Spleen (tissue), 11 donors: ENCODE results near the gene CSNK2B. TPM values are rescaled to one million over a fixed set of nuclear protein-coding genes. Genes with fewer than 3 reads are reported as not detected.

Experiments
- DNase-seq: peaks from one replicate; pipeline ENCODE4 v3.0.0-alpha.2; 2020
- H3K27ac ChIP-seq, 8 donors: fragments of 200-600 bp; sonication (generic) in 7 of 8; 1 replicate in 4 of 8; 2 replicates in 4 of 8; pipeline versions ENCODE4 v1.5.0 to v1.8.0; 2016 to 2021; ENCODE audit warnings: inconsistent platforms in 4 of 8, mild to moderate bottlenecking in 4 of 8, moderate library complexity in 1 of 8
- H3K27me3 ChIP-seq, 7 donors: fragments of 200-600 bp; sonication (generic) in 6 of 7; replicated peaks in 1 of 7; 1 replicate in 4 of 7; 2 replicates in 3 of 7; pipeline versions ENCODE4 v1.5.0 to v1.8.0; 2016 to 2021; ENCODE audit warnings: inconsistent platforms in 3 of 7, mild to moderate bottlenecking in 1 of 7
- H3K36me3 ChIP-seq, 6 donors: fragments of 200-600 bp; sonication (generic) in 5 of 6; 1 replicate in 4 of 6; 2 replicates in 2 of 6; pipeline versions ENCODE4 v1.5.0 to v1.8.0; 2016 to 2021; ENCODE audit warnings: inconsistent platforms in 2 of 6
- H3K4me1 ChIP-seq, 6 donors: fragments of 200-600 bp; sonication (generic) in 5 of 6; 1 replicate in 3 of 6; 2 replicates in 3 of 6; pipeline versions ENCODE4 v1.5.0 to v1.8.0; 2016 to 2021; ENCODE audit warnings: inconsistent platforms in 3 of 6
- H3K4me3 ChIP-seq, 8 donors: fragments of 200-600 bp; sonication (generic) in 7 of 8; 1 replicate in 4 of 8; 2 replicates in 4 of 8; pipeline versions ENCODE4 v1.5.0 to v1.8.0; 2016 to 2021; ENCODE audit warnings: inconsistent platforms in 4 of 8, mild to moderate bottlenecking in 4 of 8, moderate library complexity in 2 of 8
- H3K9me3 ChIP-seq, 8 donors: fragments of 200-600 bp; sonication (generic) in 7 of 8; 1 replicate in 4 of 8; 2 replicates in 4 of 8; pipeline versions ENCODE4 v1.5.0 to v1.8.0; 2016 to 2021; ENCODE audit warnings: inconsistent platforms in 4 of 8
- POLR2A ChIP-seq, 3 donors: fragments of 450-650 bp; IDR thresholded peaks; one replicate each; pipeline ENCODE4 v1.5.1; 2017; ENCODE audit warnings: antibody characterized with exemption in 3 of 3, mild to moderate bottlenecking in 1 of 3
- POLR2AphosphoS5 ChIP-seq, 3 donors: sonication (generic); formaldehyde crosslinking; IDR thresholded peaks; one replicate each; pipeline ENCODE4 v1.5.1; 2017; ENCODE audit warnings: antibody characterized with exemption in 3 of 3
- WGBS, 5 donors: extraction: QIAGEN DNeasy Blood & Tissue Kit in 3 of 5; methylation state at CpG; one replicate each; pipeline versions ENCODE4 v1.1.5 to v1.1.7; 2013 to 2018; 5-methylcytosine and 5-hydroxymethylcytosine counted together
- intact Hi-C: fragments of 100-400 bp; cut with DNase I; formaldehyde crosslinking; loops from one replicate; pipeline ENCODE4 v1.15.0; 2023; ENCODE audit warnings: low total_unique reads
- polyA plus RNA-seq, 3 donors: library from polyadenylated mRNA; stranded (reverse); fragments of 200-250 nt; gene quantifications; one replicate each; pipeline ENCODE4 v1.2.1, GENCODE V29; 2013
- total RNA-seq, 7 donors: library from RNA; depleted of rRNA in 3 of 7; stranded (reverse); fragments of >200 nt in 3 of 7; fragmentation: NEBNext Ultra II Directional in 4 of 7; extraction: Animal tissue kit (Norgen Biotek cat#: 25700) in 4 of 7; gene quantifications; one replicate each; pipeline versions ENCODE4 v1.1.0 to v1.2.1, GENCODE V29; 2016 to 2021
- TF ChIP-seq, protein P1 (sequence below), 11 experiments: fragments of 200-600 bp in 7 of 11; fragments of 450-650 bp in 4 of 11; sonication (generic) in 4 of 11; IDR thresholded peaks in 8 of 11; conservative IDR thresholded peaks in 3 of 11; 1 replicate in 7 of 11; 2 replicates in 4 of 11; pipeline versions ENCODE4 v1.4.0 to v1.8.0; 2016 to 2021; ENCODE audit warnings: antibody characterized with exemption in 11 of 11, inconsistent platforms in 4 of 11, mild to moderate bottlenecking in 1 of 11
- donor health status: healthy with polysubstance abuse.
- donor health status: DM: no; HTN: no; CAD: no; lungs with moderate emphysema.
- donor health status: DM: no; HTN: no; CAD: no.
- donor health status: Bipolar disorder and iron deficiency.
- donor health status: healthy.
- donor health status: DM: no; HTN: no; CAD: no.
- donor health status: DM: yes; HTN: yes; CAD: no.

Gene CSNK2B
- total and polyA plus RNA-seq, 10 donors, result 122 to 294 (median 145) TPM

DNA sequence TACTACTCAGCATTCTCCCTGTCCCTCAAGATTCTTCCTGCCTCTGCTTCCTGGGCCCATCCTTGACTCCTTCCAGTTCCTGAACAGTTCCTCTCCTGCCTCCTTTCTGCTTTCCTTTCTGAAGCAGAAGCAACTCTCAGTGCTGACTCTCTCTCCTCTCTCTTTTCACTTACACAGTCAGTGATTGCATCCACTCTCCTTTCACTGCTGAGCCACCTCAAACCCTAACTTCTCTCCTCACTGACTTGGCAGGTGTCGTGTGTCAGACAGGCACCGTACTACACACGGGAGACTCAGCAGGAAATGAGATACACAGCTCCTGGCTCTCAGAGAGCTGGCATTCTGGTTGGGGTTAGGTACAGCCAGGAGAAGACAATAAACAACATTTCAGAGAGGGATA is 31.7 kb downstream of the CSNK2B start:
- Histone ChIP-seq H3K4me1 (peaks cover 15 to 52% (median 31%) of the 10 kb centered on the region in 6 donors), H3K9me3 (no peaks in the 10 kb centered on the region), H3K4me3 (no peak overlapping the region), H3K27me3 (no peaks in the 10 kb centered on the region), H3K36me3 (peaks cover 0 to 92% (median 69%) of the 10 kb centered on the region in 6 donors), H3K27ac (peak overlapping the region in 3 of 8 donors; percentile 18 to 50 (median 37))
- 38 to 53% (median 43%) methylated on average over 3 of the region's 3 CpGs for WGBS, 5 donors
- intact Hi-C loops, result no loop called here
- DNase-seq, result no peak
- TF ChIP-seq POLR2AphosphoS5 (IDR thresholded peaks at IDR 0.05), result no peak
- no peak for TF ChIP-seq POLR2A (IDR thresholded peaks at IDR 0.05)
- TF ChIP-seq, protein P1, sequence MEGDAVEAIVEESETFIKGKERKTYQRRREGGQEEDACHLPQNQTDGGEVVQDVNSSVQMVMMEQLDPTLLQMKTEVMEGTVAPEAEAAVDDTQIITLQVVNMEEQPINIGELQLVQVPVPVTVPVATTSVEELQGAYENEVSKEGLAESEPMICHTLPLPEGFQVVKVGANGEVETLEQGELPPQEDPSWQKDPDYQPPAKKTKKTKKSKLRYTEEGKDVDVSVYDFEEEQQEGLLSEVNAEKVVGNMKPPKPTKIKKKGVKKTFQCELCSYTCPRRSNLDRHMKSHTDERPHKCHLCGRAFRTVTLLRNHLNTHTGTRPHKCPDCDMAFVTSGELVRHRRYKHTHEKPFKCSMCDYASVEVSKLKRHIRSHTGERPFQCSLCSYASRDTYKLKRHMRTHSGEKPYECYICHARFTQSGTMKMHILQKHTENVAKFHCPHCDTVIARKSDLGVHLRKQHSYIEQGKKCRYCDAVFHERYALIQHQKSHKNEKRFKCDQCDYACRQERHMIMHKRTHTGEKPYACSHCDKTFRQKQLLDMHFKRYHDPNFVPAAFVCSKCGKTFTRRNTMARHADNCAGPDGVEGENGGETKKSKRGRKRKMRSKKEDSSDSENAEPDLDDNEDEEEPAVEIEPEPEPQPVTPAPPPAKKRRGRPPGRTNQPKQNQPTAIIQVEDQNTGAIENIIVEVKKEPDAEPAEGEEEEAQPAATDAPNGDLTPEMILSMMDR (IDR thresholded peaks at IDR 0.05 in 8 of 11, conservative IDR thresholded peaks at IDR 0.05 in 3 of 11), result no peak

DNA sequence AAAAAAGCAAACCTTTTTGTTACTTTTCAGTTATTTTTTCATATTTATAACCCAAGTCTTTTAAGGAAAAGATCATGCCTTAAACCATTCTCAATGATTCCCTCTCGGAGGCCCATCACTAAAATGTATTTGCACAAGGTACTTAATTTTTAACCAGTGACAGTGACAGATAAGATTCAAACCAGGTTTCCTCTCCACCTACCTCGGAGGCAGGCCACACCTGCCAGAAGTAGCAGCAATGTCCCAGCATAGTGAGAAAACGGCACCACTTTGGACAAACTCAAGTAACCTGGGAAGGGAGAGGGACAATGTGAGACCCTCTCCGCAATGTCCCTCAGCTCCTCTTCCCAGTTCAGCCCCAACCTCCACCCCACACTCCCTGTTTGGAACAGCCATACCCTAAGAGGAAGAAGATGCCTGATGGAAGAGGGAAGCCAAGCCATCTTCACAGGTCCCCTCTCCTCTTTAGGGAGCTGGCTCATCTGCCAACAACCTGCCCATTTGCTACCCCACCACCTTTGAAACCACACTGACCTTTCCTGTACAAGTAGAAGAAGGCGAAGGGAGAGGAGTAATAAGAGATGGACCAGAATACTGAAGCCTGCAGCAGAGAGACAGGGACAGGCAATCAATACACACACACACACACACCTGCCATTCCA is 35.0 kb downstream of the CSNK2B start:
- Histone ChIP-seq H3K9me3 (no peaks in the 10 kb centered on the region), H3K4me1 (peaks cover 15 to 64% (median 39%) of the 10 kb centered on the region in 6 donors), H3K36me3 (peaks cover 0 to 59% (median 36%) of the 10 kb centered on the region in 6 donors), H3K4me3 (peak overlapping the region in 2 of 8 donors; percentile 56 to 78), H3K27me3 (no peaks in the 10 kb centered on the region), H3K27ac (peak overlapping the region in 1 of 8 donors; percentile 98)
- no peak for DNase-seq
- TF ChIP-seq, protein P1 (IDR thresholded peaks at IDR 0.05 in 8 of 11, conservative IDR thresholded peaks at IDR 0.05 in 3 of 11), result no peak
- TF ChIP-seq POLR2A (IDR thresholded peaks at IDR 0.05) (no peak), POLR2AphosphoS5 (IDR thresholded peaks at IDR 0.05) (no peak)
- intact Hi-C loops, result no loop called here
- 89 to 96% (median 92%) methylated on average over 5 of the region's 5 CpGs for WGBS, 5 donors

DNA sequence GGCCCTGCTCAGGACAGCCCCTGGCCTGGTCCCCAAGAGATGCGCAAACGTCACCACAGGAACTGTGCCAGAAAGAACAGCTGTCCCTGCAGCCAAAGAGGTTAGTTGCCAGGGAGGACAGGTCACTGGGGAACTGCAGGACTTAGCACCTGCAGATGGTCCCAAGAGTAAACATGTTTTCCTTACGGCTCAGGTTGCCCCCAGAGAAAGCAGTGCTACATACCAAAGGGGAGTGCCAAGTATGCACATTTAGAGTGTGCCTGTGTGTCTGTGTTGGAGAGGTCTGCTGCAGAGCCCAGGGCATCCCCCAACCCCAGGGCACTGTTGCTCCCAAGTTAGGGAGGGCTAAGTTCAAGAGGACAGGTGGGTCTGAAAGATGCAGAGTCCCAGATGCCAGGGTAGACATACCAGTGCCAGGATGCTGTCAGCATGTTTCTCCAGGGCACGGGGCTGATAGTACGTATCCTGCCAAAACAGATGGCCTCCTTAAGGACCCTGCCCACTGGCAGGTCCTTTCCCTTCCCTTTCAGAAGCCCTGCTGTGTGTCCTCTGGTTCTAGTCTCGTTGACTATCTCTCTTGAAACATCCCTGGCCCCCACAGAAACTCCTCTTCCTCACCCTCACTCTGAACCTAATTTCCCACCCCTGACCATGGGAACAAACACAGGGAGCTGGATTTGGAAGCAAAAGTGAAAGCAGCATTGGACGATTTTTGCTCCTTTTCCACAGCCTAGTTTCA is 36.0 kb downstream of the CSNK2B start:
- no peak for DNase-seq

More for the DNA sequence above, 36.0 kb downstream of the CSNK2B start:
- TF ChIP-seq POLR2AphosphoS5 (IDR thresholded peaks at IDR 0.05), result no peak
- TF ChIP-seq, protein P1 (IDR thresholded peaks at IDR 0.05 in 8 of 11, conservative IDR thresholded peaks at IDR 0.05 in 3 of 11), result no peak
- no peak for TF ChIP-seq POLR2A (IDR thresholded peaks at IDR 0.05)
- intact Hi-C loops, result no loop called here
- Histone ChIP-seq H3K36me3 (peaks cover 0 to 49% (median 26%) of the 10 kb centered on the region in 6 donors), H3K9me3 (no peaks in the 10 kb centered on the region), H3K27me3 (no peaks in the 10 kb centered on the region), H3K4me3 (peak overlapping the region; percentile 52 to 82 (median 61)), H3K27ac (peak overlapping the region; percentile 97 to 100 (median 99)), H3K4me1 (peaks cover 15 to 64% (median 39%) of the 10 kb centered on the region in 6 donors)
- 24 to 41% (median 34%) methylated on average over 7 of the region's 7 CpGs for WGBS, 5 donors
